Ammon's horn (tissue), 1 donor: Measurements from ENCODE around the gene C9orf85.
"Not testable (repeated sequence)": the region's sequence is repeated elsewhere in the genome, so short reads cannot be mapped to it uniquely, and the experiment has no call there.

Source experiments
- DNase-seq: peaks from one replicate; pipeline ENCODE4 v3.0.0-alpha.2; 2016; ENCODE audit warnings: low spot score

Gene C9orf85

GRCh38 chr9:71941998-71942567 is 30.6 kb downstream of the C9orf85 start:
- DNase-seq, result no peak

- no peak for DNase-seq
Observed at GRCh38 chr9:71944754-71945375, 33.4 kb downstream of the C9orf85 start.

- not testable (repeated sequence) for DNase-seq
Observed at GRCh38 chr9:71954652-71955051, 43.2 kb downstream of the C9orf85 start.

- no peak for DNase-seq
Observed at GRCh38 chr9:71955300-71955915, 44.0 kb downstream of the C9orf85 start.

GRCh38 chr9:71962328-71962727 is 50.9 kb downstream of the C9orf85 start:
- no peak for DNase-seq

- DNase-seq, result not testable (repeated sequence)
Observed at GRCh38 chr9:71963471-71963996, 52.1 kb downstream of the C9orf85 start.

- DNase-seq, result no peak
Observed at GRCh38 chr9:71965403-71965802, 54.0 kb downstream of the C9orf85 start.

GRCh38 chr9:71966601-71967000 is 55.2 kb downstream of the C9orf85 start:
- DNase-seq, result no peak

GRCh38 chr9:71968541-71969090 is 57.2 kb downstream of the C9orf85 start:
- no peak for DNase-seq

GRCh38 chr9:71975833-71976232 is 64.4 kb downstream of the C9orf85 start:
- DNase-seq, result no peak

GRCh38 chr9:71977003-71977402 is 65.6 kb downstream of the C9orf85 start:
- DNase-seq, result no peak

- peak; percentile 14 for DNase-seq
Observed at GRCh38 chr9:71980266-71981190, 69.1 kb downstream of the C9orf85 start.

GRCh38 chr9:71981944-71982343 is 70.5 kb downstream of the C9orf85 start:
- no peak for DNase-seq

- DNase-seq, result no peak
Observed at GRCh38 chr9:71984403-71984802, 73.0 kb downstream of the C9orf85 start.

GRCh38 chr9:71984831-71985281 is 73.4 kb downstream of the C9orf85 start:
- no peak for DNase-seq

- no peak for DNase-seq
Observed at GRCh38 chr9:71985297-71985911, 74.0 kb downstream of the C9orf85 start.

GRCh38 chr9:71986900-71987299 is 75.5 kb downstream of the C9orf85 start:
- DNase-seq, result no peak

GRCh38 chr9:71987471-71988371 is 76.3 kb downstream of the C9orf85 start:
- no peak for DNase-seq

- no peak for DNase-seq
Observed at GRCh38 chr9:71990466-71990865, 79.0 kb downstream of the C9orf85 start.

GRCh38 chr9:72005451-72005850 is 94.0 kb downstream of the C9orf85 start:
- DNase-seq, result no peak
